Left forelimb (tissue), 1 donor: ENCODE measurements around the gene MYH14.
"Not testable (repeated sequence)": the region's sequence is repeated elsewhere in the genome, so short reads cannot be mapped to it uniquely, and the experiment has no call there.

ENCODE experiments used
- DNase-seq: peaks from one replicate; pipeline ENCODE4 v3.0.0-alpha.2; 2018; ENCODE audit warnings: low spot score

Gene MYH14

DNA sequence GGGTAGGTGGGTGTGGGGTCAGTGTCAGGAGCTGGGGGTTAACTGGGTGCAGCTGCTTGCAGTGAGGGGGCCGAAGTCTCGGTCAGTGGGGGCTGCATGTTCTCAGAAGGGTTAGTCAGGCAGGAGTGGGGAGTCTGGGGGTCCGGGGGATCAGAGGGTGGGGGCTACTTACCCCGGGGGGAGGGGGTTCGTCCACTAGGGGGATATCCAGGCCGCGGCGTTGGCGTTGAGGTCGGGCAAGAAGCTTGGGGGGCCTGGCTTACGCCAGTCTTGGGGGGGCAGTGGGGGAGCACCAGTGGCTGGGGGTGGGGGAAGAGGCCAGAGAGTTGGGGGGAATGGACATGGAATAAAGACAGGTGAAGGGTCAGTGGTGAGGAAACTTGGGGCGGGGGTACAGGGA, 116.6 kb downstream of the MYH14 start:
- DNase-seq: no peak

DNA sequence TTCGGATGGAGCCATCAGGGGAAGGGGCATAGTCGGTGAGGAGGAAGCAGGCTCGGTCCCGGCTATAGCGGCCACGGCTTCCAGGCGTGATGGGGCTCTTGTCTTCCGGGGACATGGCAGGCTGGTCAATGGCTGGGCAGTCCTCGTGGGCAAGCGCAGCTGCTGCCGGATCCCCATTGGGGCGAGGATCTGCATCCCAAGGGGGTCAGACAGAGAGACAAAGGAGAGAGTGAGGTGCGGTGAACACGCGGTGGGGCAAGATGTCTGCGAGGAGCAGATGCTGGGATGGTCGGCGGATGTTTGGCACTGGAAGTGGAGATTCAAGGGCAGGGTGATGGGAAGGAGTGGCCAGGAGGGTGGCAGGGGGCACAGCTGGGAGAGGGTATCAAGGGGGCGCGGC, 117.2 kb downstream of the MYH14 start:
- no peak for DNase-seq

DNA sequence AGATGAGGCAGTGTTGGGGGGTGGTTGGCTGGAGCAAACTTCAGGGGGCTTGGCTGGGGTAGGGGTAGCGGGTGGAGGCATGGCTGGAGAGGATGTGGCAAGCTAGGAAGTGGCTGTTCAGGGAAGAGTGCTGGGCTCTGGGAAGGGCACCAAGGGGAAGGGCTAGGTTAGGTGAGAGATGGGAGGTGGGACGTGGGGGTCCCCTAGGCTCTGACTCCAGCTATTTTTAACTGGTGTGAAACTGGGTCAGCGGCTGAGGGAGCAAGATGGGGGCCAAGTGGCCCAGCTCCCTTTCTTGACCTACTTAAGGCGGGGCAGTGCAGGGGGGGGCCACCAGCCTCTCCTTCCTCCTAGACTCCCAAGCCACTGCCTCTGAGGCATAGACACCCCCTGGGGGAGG, 118.4 kb downstream of the MYH14 start:
- DNase-seq: no peak

DNA sequence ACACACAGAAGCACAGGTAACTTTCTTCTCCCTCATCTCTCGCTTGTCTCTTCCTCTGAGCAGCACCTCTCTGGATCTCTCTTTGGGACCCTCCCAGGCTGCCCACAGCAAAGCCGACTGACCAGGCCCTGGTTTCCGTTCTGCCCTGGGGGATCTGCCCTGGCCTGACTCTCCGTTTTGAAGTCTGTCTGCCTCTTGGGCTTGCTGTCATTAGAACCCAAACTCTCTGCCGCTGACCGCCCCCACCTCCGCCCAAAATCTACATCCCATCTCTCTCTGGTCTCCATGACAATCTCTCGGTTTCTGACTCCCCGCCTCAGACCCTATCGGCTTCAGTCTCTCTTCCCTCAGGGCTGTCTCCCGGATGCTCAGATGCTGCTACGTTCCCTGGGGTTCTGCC, 118.8 kb downstream of the MYH14 start:
- no peak for DNase-seq

DNA sequence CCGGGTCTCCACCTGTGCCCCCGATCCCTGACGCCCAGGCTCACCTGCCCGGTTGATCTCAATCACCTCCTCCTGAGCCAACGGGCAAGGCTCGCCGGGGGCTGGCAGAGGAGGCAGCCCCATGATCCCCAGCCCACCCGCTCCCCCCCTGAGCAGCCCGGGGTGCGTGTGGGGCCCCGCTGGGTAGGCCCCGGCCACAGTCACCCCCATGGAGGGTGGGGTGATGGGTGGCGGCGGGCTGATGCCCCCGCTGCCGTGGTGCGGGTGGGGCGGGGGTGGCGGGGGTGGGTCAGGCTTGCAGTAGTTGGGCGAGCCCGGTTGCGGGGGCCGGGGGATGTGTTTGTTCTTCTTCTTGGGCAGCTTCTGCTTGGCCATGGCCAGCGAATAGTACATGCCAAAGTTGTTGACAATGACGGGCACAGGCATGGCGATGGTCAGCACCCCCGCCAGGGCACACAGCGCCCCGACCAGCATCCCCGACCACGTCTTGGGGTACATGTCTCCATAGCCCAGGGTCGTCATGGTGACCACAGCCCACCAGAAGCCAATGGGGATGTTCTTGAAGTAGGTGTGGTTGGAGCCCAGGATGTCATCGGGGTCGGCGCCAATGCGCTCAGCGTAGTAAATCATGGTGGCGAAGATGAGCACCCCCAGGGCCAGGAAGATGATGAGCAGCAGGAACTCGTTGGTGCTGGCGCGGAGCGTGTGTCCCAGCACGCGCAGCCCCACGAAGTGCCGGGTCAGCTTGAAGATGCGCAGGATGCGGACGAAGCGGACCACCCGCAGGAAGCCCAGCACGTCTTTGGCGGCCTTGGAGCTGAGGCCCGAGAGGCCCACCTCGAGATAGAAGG, 119.7 kb downstream of the MYH14 start:
- DNase-seq: no peak

DNA sequence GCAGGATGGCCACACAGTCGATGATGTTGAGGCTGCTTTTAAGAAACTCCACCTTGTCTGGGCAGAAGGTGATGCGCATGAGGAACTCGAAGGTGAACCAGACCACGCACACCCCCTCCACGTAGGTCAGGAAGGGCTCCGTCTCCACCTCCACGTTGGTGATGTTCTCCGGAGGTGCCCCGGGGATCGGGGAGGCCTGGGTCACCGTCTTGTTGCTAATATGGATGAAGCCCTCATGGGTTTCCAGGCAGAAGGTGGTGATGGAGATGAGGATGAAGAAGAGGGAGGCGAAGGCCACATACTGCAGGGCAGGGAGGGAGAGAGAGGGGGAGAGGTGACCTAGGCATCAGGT, 120.3 kb downstream of the MYH14 start:
- DNase-seq: no peak

DNA sequence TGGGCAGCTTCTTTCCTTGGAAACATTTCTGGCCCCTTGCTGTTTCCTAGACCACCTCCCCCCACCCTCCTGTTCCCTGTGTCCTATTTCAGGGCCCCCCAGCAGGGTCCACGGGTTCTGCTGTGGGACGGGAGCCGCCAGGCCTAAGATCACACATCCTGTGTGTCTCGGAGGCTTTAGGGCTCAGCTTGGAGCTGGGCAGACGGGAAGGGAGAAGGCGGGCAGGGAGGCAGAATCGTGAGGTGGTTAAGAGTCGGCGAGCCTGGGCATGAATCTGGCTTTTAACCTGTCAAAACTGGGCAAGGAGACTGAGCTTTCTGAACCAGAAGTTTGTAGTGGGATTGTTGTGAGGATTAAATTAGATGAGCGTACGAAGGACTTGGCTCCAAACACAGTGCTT, 120.9 kb downstream of the MYH14 start:
- no peak for DNase-seq

DNA sequence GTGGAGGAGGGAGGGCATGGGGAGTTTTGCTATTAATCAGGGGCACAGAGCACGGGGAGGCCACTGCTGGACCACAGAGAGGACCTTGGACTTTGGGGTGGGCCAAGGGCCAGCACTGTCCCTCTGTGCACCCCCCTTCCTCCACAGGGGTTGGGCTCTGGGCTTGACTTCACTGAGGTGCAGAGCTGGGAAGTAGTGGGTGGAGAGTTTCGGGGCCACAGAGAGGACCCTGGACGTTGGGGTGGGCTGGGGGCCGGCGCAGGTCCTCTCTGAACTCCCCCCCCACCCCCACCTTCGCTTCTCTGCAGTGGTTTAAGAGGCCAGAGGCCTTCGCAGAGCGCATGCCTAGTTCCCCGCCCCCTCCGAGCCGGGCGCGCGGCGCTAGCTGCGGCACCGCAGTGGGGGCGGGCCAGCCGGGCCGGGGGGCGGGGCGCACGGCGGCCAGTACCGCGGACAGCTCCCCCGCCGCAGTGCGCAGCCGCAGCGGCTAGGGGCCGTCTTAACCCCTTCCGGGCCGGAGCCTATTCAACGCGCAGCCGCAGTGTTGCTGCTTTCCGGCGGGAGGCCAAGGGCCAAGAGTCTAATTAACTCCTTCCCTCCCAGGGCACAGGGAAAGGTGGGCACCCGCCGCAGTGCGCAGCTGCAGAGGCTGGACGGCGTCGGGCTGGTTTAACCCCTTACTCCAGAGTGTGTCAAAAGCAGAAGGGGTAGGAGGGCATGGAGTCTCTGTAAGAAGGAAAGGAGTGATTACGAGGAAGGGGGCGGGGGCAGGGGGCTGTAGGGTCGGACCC, 122.1 kb downstream of the MYH14 start:
- peak; percentile 79 for DNase-seq

DNA sequence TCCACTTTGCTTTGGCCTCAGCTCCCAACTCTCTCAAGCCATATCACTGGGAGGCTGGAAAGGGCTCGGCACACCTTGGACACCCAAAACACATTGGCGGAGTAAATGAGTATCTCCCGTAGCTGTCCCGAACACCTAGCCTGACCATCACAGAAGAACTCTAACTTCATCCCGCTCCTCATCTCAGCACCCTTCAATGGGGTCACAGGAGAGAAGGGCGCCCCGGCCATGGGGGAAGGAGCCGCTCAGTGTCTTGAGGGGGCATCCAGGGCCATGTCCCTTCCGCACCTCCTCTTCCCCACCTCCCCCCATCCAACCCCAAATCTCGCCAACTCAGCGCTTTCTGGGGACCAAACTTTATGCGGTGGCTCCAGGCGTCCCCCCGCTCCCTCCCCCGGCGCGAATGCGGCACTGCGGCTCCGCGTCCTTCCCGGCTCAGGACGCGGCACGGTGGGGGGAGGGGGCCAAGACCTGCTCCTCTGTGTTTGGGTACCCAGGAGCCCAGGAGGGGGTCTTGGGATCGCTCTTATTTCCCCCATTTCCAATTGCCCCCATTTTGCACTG, 122.8 kb downstream of the MYH14 start:
- DNase-seq: no peak

DNA sequence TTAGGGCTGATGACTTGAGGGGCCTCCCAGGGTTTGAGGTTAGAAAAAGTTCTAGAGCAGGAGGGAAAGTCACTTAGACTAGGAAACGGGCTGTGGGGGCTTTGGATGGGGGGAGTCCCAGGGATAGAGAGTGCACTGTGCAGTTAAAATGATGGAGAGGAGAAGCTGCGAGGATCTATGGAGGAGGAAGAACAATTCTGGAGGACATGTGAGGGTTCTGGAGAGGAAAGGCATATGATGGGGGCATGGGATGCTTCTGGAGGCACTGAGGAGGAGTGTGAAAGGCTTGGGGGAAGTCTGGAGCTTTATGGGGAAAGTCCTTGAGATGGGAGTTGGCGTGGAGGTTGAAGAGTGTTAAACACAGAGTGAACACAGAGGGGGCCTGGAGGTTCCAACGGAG, 123.6 kb downstream of the MYH14 start:
- no peak for DNase-seq

DNA sequence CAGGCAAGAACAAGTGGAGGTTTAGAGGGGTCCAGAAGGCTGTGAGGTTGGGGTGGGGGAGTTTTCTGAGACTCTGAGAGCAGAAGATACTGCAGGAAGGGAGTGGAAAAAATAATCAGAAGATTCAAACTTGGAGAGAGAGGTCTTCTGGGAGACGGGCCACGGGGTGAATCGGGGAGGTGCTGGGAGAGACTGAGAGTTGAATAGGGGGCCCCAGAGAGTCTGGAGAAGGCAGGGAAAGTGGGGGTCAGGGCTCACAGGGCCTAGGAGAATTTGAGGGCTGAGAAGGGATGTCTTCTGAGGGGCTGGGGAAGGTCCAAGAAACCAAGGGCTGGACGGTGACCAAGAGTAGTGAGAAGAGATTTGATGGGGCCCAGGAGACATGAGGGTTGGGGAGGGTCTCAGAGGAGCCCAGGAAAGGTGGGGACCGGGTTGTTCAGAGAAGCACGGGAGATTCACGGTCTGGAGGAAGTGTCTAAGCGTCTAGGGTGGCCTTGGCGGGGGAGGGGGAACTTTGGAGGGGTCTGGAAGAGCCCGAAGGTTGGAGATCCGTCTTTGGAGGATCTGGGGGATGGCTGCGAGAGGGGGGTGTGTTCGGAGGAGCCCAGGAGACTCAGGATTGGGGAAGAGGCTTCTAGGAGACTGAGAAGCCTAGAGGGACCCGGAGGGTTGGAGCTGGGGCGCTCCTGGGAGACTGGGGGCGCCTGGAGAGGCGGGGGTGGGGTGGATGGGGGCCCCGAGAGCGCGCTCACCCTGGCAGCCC, 124.2 kb downstream of the MYH14 start:
- DNase-seq: no peak

DNA sequence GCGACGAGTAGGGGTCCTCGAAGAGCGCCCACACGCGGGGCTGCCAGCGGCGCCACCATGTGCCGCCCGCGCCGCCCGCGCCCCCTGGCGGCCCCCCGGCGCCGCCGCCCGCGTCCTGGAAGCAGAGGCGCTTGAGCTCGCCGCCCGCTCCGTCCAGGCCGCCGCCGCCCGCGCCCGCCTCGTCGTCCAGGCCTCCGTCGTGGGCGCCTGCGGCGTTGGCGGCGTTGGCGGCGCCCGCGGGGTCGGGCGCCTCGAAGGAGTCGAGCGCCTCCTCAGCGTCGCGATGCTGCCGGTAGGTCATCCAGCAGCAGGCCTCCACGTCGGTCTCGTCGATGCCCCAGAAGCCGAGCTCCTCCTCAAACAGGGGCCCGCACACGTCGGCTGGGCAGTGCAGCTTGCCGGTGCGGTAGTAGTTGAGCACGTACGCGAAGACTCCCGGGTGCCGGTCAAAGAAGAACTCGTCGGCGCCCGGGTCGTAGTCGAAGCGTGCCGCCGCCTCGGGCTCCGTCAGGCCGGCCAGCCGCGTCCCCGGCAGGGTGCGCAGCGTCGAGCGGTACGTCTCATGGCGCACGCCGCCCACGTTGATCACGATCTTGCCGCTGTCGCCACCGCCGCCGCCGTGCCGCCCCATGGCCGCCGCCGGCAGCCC, 124.9 kb downstream of the MYH14 start:
- DNase-seq: no peak

DNA sequence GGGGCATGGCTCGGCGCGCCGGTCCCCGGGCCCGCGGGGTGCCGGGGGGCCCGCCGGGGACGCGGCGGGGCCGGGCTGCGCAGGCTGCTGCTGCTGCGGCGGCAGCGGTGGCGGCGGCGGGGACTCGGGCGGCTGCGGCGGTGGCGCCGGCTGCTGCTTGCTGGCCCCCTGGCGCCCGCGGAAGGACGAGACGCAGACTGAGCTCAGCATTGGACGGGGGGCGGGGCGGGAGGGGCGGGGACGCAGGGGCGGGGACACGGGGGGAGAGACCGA, 125.4 kb downstream of the MYH14 start:
- DNase-seq: no peak

DNA sequence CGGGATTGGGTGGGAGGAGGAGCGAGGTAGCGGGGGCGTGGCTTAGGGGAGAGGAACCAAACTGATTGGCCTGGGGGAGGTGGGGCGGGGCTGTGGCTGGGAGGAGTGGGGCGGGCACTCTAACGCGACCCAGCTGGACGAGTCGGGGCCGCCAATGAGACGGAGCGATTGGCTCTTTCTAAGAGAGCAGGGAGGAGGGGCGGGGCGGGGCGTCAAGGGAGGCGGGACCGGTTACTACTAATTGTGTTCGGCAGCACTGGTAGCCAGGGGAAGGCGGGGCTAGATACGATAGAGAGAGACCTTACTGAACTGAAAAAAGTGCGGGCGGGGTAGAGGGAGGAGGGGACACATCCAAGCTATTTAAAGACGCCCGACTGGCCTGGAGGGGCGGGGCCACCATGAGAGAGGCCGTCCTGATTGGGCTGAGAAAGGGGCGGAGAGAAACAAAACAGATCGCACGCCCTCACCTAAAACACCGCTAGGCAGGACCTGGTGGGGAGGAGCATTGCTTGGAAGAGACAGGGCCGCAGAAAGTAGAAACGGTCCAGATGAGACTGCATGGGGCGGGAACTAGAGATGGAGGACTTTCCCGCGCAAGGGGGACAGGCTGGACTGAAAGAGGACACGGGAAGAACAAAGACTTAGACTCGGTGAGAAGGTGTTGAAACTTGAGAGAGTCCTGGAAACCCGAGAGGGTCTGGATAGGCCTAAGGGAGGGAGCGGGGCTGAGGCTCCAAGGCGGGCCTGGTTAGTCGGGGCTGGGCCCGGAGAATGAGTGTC, 125.9 kb downstream of the MYH14 start, which contains the start of gene KCNC3:
Gene KCNC3 (minus strand): TSS at position 232 of the 780 bp plus-strand sequence. CDS start 295 bp downstream, outside the sequence.
- DNase-seq: peak; percentile 97

DNA sequence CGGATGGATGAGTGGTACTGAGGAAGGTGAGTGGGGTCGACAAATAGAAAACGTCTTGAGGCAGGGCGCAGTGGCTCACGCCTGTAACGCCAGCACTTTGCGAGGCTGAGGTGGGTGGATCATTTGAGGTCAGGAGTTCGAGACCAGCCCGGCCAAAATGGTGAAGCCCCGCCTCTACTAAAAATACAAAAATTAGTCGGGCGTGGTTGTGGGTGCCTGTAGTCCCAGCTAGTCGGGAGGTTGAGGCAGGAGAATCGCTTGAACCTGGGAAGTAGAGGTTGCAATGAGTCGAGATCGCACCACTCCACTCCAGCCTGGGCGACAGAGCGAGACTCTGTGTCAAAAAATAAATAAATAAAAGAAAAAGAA, 126.5 kb downstream of the MYH14 start:
- not testable (repeated sequence) for DNase-seq

DNA sequence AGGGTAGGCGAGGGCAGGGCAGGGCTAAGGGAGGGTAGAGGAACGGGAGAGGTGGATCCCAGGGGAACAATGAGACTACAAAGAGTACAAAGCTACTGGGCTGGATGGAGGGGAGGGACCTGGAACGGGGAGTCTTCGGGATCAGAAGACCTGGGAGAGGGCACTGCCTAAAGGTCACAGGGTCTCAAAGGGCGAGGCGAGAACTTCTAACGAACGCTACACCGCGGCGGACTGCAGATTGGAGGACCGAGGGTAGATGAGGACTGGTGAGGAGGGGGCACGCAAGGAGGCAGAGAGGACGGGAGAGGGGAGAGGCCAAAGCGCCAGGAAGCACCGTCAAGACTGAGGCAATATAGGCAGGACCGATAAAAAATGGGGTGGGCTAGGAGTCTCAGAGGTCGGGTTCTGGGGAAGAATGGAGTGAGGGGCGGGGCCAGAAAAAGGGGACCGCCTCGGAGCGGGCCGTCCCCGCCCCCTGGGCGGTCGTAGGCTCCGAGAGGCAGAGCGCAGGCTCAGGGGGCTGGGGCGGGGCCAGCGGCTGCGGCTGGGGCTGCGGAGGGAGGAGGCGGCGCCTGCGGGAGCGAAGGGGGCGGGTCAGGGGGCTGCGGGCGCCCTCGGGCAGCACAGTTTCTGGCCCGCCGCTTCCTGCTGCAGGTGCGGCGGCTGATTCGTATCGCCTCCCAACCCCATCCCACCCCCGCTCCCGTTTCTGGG, 127.1 kb downstream of the MYH14 start:
- peak; percentile 82 for DNase-seq

DNA sequence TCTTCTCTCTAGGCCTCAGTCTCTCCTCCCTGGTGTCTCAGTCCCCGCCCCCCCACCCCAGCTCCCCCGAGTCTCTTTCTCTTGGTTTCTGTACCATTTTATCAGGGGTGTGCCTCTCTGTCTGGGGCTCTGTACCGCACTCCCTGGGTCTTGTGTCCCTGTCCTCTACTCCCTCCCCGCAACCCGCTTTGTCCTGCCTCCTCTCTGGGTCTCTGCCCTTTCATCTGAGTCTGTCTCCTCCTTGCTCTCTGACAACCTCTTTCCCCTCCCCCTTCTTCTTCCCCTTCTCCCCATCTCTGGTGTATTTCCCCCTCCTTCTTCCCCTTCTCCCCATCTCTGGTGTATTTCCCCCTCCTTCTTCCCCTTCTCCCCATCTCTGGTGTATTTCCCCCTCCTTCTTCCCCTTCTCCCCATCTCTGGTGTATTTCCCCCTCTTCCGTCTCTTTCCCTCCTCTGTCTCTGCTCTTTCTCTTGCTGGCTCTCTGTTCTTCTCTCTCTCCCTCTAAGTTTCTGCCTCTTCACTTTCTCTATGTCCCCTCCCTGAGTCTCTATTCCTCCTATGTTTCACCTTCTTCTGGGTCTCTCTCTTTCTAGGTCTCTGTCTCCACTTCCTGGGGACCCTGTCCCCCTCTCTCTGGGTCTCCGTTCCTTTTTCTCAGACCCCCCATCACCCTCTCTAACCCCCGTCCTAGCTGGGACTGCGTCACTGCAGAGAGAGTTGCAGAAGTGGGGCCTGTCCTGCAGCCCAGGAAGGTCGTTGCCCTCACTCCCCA, 128.0 kb downstream of the MYH14 start:
- no peak for DNase-seq

DNA sequence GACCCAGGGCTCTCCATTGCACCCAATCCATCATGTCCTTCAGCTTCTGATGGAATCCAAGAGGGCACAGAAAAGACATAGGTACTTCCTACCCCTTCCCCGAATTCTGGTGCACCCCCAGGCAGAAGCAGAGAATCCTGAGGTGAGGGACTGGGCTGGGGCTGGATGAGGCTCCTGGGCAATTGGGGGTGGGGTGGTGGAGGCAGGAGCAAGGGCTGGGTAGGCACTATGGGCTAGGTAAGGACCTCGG, 128.5 kb downstream of the MYH14 start:
- DNase-seq: no peak

DNA sequence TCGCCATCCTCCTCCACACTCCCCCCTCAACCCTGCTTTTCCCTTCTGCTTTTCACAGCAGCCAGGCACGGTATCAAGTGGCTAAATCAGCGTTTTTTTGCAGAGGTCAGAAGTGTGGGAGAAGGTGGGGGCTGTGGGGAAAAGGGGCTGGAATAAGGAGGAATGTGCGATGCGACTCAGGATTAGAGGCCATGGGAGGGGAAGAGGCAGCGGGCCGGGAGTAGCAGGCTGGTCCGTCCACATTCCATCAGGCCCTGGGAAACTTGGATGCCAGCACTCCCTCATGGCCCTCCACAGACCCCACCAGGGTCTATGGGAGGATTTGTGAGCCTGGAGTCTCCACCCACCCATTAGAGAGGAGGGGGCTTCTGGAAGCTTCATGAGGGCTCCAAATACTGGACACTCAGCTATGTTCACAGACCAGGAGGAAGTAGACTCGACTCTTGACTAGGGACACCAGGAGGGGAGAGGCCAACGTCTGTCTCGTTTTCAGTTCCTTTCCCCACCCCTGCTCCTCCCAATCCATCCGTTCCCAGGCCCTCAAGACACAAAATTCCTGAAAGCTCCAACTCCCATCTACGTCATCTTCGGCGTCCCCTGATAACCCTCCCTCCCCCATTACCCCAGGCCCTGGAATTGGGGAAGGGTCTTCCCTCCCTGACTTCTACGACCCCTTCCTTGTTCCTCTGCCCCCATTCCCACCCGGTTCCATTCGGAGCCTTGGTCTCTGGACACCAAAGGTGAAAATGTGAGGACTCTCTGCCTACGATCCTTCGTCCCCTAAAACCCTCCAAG, 129.0 kb downstream of the MYH14 start:
- no peak for DNase-seq
